ENCODE measurements around the gene FAM149B1.

The FAM149B1 gene

GRCh38 chr10:73262105-73262730, 94.3 kb downstream of the FAM149B1 start:
- Histone ChIP-seq H3K4me1 (ENCODE audit: control insufficient read depth in 2 of 2, insufficient read depth in 2 of 2, low read length in 2 of 2) (no peaks in the 10 kb centered on the region), H3K9me3 (ENCODE audit: control insufficient read depth in 2 of 2, low read length in 2 of 2) (no peaks in the 10 kb centered on the region), H3K36me3 (ENCODE audit: control insufficient read depth in 2 of 2, insufficient read depth in 2 of 2, low read length in 2 of 2) (no peaks in the 10 kb centered on the region), H3K9ac (ENCODE audit: low read depth in 1 of 2, low read length in 2 of 2) (no peak overlapping the region), H3K27ac (ENCODE audit: low read depth in 2 of 2, low read length in 2 of 2) (no peak overlapping the region), H3K27me3 (ENCODE audit: control insufficient read depth in 2 of 2, insufficient read depth in 2 of 2, low read length in 2 of 2) (no peaks in the 10 kb centered on the region), H3K4me3 (ENCODE audit: low read length in 2 of 2) (no peak overlapping the region)

GRCh38 chr10:73262880-73263555, 95.1 kb downstream of the FAM149B1 start:
- Histone ChIP-seq H3K9ac (ENCODE audit: low read depth in 1 of 2, low read length in 2 of 2) (no peak overlapping the region), H3K9me3 (ENCODE audit: control insufficient read depth in 2 of 2, low read length in 2 of 2) (no peaks in the 10 kb centered on the region), H3K27ac (ENCODE audit: low read depth in 2 of 2, low read length in 2 of 2) (no peak overlapping the region), H3K27me3 (ENCODE audit: control insufficient read depth in 2 of 2, insufficient read depth in 2 of 2, low read length in 2 of 2) (no peaks in the 10 kb centered on the region), H3K4me1 (ENCODE audit: control insufficient read depth in 2 of 2, insufficient read depth in 2 of 2, low read length in 2 of 2) (no peaks in the 10 kb centered on the region), H3K4me3 (ENCODE audit: low read length in 2 of 2) (no peak overlapping the region), H3K36me3 (ENCODE audit: control insufficient read depth in 2 of 2, insufficient read depth in 2 of 2, low read length in 2 of 2) (no peaks in the 10 kb centered on the region)

- no peaks in the 10 kb centered on the region for H3K4me1 ChIP-seq (ENCODE audit: control insufficient read depth in 2 of 2, insufficient read depth in 2 of 2, low read length in 2 of 2)
- no peak overlapping the region for H3K4me3 ChIP-seq (ENCODE audit: low read length in 2 of 2)
- no peaks in the 10 kb centered on the region for H3K9me3 ChIP-seq (ENCODE audit: control insufficient read depth in 2 of 2, low read length in 2 of 2)
- H3K9ac ChIP-seq (ENCODE audit: low read depth in 1 of 2, low read length in 2 of 2), result no peak overlapping the region
- H3K27ac ChIP-seq (ENCODE audit: low read depth in 2 of 2, low read length in 2 of 2), result no peak overlapping the region
- H3K27me3 ChIP-seq (ENCODE audit: control insufficient read depth in 2 of 2, insufficient read depth in 2 of 2, low read length in 2 of 2), result no peaks in the 10 kb centered on the region
- H3K36me3 ChIP-seq (ENCODE audit: control insufficient read depth in 2 of 2, insufficient read depth in 2 of 2, low read length in 2 of 2), result no peaks in the 10 kb centered on the region
Measured at GRCh38 chr10:73263693-73264347, 95.9 kb downstream of the FAM149B1 start.

- Histone ChIP-seq H3K4me1 (ENCODE audit: control insufficient read depth in 2 of 2, insufficient read depth in 2 of 2, low read length in 2 of 2) (no peaks in the 10 kb centered on the region), H3K4me3 (ENCODE audit: low read length in 2 of 2) (no peak overlapping the region), H3K27ac (ENCODE audit: low read depth in 2 of 2, low read length in 2 of 2) (no peak overlapping the region), H3K36me3 (ENCODE audit: control insufficient read depth in 2 of 2, insufficient read depth in 2 of 2, low read length in 2 of 2) (no peaks in the 10 kb centered on the region), H3K9ac (ENCODE audit: low read depth in 1 of 2, low read length in 2 of 2) (no peak overlapping the region), H3K9me3 (ENCODE audit: control insufficient read depth in 2 of 2, low read length in 2 of 2) (no peaks in the 10 kb centered on the region), H3K27me3 (ENCODE audit: control insufficient read depth in 2 of 2, insufficient read depth in 2 of 2, low read length in 2 of 2) (peaks cover 0 to 2% of the 10 kb centered on the region in 2 donors)
Measured at GRCh38 chr10:73264423-73264822, 96.5 kb downstream of the FAM149B1 start.

GRCh38 chr10:73281097-73281496, 113.2 kb downstream of the FAM149B1 start:
- no peaks in the 10 kb centered on the region for H3K4me1 ChIP-seq (ENCODE audit: control insufficient read depth in 2 of 2, insufficient read depth in 2 of 2, low read length in 2 of 2)
- H3K36me3 ChIP-seq (ENCODE audit: control insufficient read depth in 2 of 2, insufficient read depth in 2 of 2, low read length in 2 of 2), result no peaks in the 10 kb centered on the region
- no peak overlapping the region for H3K9ac ChIP-seq (ENCODE audit: low read depth in 1 of 2, low read length in 2 of 2)
- no peak overlapping the region for H3K4me3 ChIP-seq (ENCODE audit: low read length in 2 of 2)
- no peak overlapping the region for H3K27ac ChIP-seq (ENCODE audit: low read depth in 2 of 2, low read length in 2 of 2)
- H3K27me3 ChIP-seq (ENCODE audit: control insufficient read depth in 2 of 2, insufficient read depth in 2 of 2, low read length in 2 of 2), result no peaks in the 10 kb centered on the region
- no peaks in the 10 kb centered on the region for H3K9me3 ChIP-seq (ENCODE audit: control insufficient read depth in 2 of 2, low read length in 2 of 2)

GRCh38 chr10:73287441-73287840, 119.5 kb downstream of the FAM149B1 start:
- Histone ChIP-seq H3K9ac (ENCODE audit: low read depth in 1 of 2, low read length in 2 of 2) (no peak overlapping the region), H3K9me3 (ENCODE audit: control insufficient read depth in 2 of 2, low read length in 2 of 2) (peaks cover 0 to 2% of the 10 kb centered on the region in 2 donors), H3K27me3 (ENCODE audit: control insufficient read depth in 2 of 2, insufficient read depth in 2 of 2, low read length in 2 of 2) (no peaks in the 10 kb centered on the region), H3K36me3 (ENCODE audit: control insufficient read depth in 2 of 2, insufficient read depth in 2 of 2, low read length in 2 of 2) (no peaks in the 10 kb centered on the region), H3K4me3 (ENCODE audit: low read length in 2 of 2) (no peak overlapping the region), H3K27ac (ENCODE audit: low read depth in 2 of 2, low read length in 2 of 2) (no peak overlapping the region), H3K4me1 (ENCODE audit: control insufficient read depth in 2 of 2, insufficient read depth in 2 of 2, low read length in 2 of 2) (no peaks in the 10 kb centered on the region)

- Histone ChIP-seq H3K4me3 (ENCODE audit: low read length in 2 of 2) (no peak overlapping the region), H3K9me3 (ENCODE audit: control insufficient read depth in 2 of 2, low read length in 2 of 2) (peaks cover 0 to 2% of the 10 kb centered on the region in 2 donors), H3K4me1 (ENCODE audit: control insufficient read depth in 2 of 2, insufficient read depth in 2 of 2, low read length in 2 of 2) (no peaks in the 10 kb centered on the region), H3K27me3 (ENCODE audit: control insufficient read depth in 2 of 2, insufficient read depth in 2 of 2, low read length in 2 of 2) (no peaks in the 10 kb centered on the region), H3K27ac (ENCODE audit: low read depth in 2 of 2, low read length in 2 of 2) (no peak overlapping the region), H3K36me3 (ENCODE audit: control insufficient read depth in 2 of 2, insufficient read depth in 2 of 2, low read length in 2 of 2) (no peaks in the 10 kb centered on the region), H3K9ac (ENCODE audit: low read depth in 1 of 2, low read length in 2 of 2) (no peak overlapping the region)
Measured at GRCh38 chr10:73289958-73290357, 122.0 kb downstream of the FAM149B1 start.

GRCh38 chr10:73293461-73293860, 125.5 kb downstream of the FAM149B1 start:
- no peak overlapping the region for H3K4me3 ChIP-seq (ENCODE audit: low read length in 2 of 2)
- H3K9ac ChIP-seq (ENCODE audit: low read depth in 1 of 2, low read length in 2 of 2), result no peak overlapping the region
- H3K9me3 ChIP-seq (ENCODE audit: control insufficient read depth in 2 of 2, low read length in 2 of 2), result peaks cover 0 to 2% of the 10 kb centered on the region in 2 donors
- H3K4me1 ChIP-seq (ENCODE audit: control insufficient read depth in 2 of 2, insufficient read depth in 2 of 2, low read length in 2 of 2), result no peaks in the 10 kb centered on the region
- H3K36me3 ChIP-seq (ENCODE audit: control insufficient read depth in 2 of 2, insufficient read depth in 2 of 2, low read length in 2 of 2), result no peaks in the 10 kb centered on the region
- no peaks in the 10 kb centered on the region for H3K27me3 ChIP-seq (ENCODE audit: control insufficient read depth in 2 of 2, insufficient read depth in 2 of 2, low read length in 2 of 2)
- no peak overlapping the region for H3K27ac ChIP-seq (ENCODE audit: low read depth in 2 of 2, low read length in 2 of 2)

Measured in mucosa of rectum (tissue), 2 donors.